Natural killer cell (primary cell): Measurements from ENCODE around the gene PALLD. TPM values are rescaled to one million over a fixed set of nuclear protein-coding genes. Genes with fewer than 3 reads are reported as not detected.

Source experiments
- ATAC-seq, 3 donors: fragments of 150-1000 bp in 2 of 3; fragments of 200-7000 bp in 1 of 3; cut with Tn5 transposase; 1 replicate in 1 of 3; 2 replicates in 2 of 3; pipeline ENCODE4 v1.10.0; 2021; ENCODE audit warnings: mild to moderate bottlenecking in 2 of 3, moderate library complexity in 2 of 3
- DNase-seq, 2 donors: peaks; one replicate each; pipeline versions ENCODE4 v3.0.0 to v3.0.0-alpha.2; 2013 to 2021; ENCODE audit warnings: mixed read lengths in 1 of 2
- H3K27ac ChIP-seq: one replicate; pipeline ENCODE4 v1.5.1; 2013; ENCODE audit warnings: mild to moderate bottlenecking, low read length
- H3K27me3 ChIP-seq: one replicate; pipeline ENCODE4 v1.6.1; 2013; ENCODE audit warnings: low read length; ENCODE audit not compliant: control insufficient read depth, insufficient read depth
- H3K36me3 ChIP-seq: one replicate; pipeline ENCODE4 v1.6.1; 2013; ENCODE audit warnings: low read length; ENCODE audit not compliant: control insufficient read depth, insufficient read depth
- H3K4me1 ChIP-seq: one replicate; pipeline ENCODE4 v1.6.1; 2013; ENCODE audit warnings: low read length; ENCODE audit not compliant: control insufficient read depth, insufficient read depth
- H3K4me3 ChIP-seq: one replicate; pipeline ENCODE4 v1.5.1; 2013; ENCODE audit warnings: low read length
- H3K9me3 ChIP-seq: one replicate; pipeline ENCODE4 v1.6.1; 2013; ENCODE audit warnings: low read length; ENCODE audit not compliant: control insufficient read depth, insufficient read depth
- H3K27ac Mint-ChIP-seq, 2 donors: one replicate each; pipeline ENCODE4 v1.8.0; 2022; ENCODE audit warnings: mild to moderate bottlenecking in 2 of 2, mixed read lengths in 2 of 2, moderate library complexity in 1 of 2
- H3K27me3 Mint-ChIP-seq, 2 donors: one replicate each; pipeline ENCODE4 v1.8.0; 2022; ENCODE audit warnings: low read depth in 2 of 2, mixed read lengths in 2 of 2
- H3K36me3 Mint-ChIP-seq: one replicate; pipeline ENCODE4 v1.8.0; 2022; ENCODE audit warnings: mixed read lengths
- H3K4me1 Mint-ChIP-seq, 2 donors: one replicate each; pipeline ENCODE4 v1.8.0; 2022; ENCODE audit warnings: mixed read lengths in 2 of 2
- H3K4me3 Mint-ChIP-seq: one replicate; pipeline ENCODE4 v1.8.0; 2022; ENCODE audit warnings: mild to moderate bottlenecking, moderate library complexity, mixed read lengths
- H3K9me3 Mint-ChIP-seq, 2 donors: one replicate each; pipeline ENCODE4 v1.8.0; 2022; ENCODE audit warnings: mixed read lengths in 2 of 2
- WGBS: methylation state at CpG from one replicate; pipeline ENCODE4 v1.1.7; 2013; ENCODE audit warnings: missing lambda C conversion rate; ENCODE audit not compliant: insufficient coverage; 5-methylcytosine and 5-hydroxymethylcytosine counted together
- intact Hi-C: fragments of 100-400 bp; cut with micrococcal nuclease; formaldehyde crosslinking; loops from one replicate; pipeline ENCODE4 v1.14.2; 2022
- total RNA-seq, 4 donors: library from RNA; stranded (reverse); fragments of 120-200 nt in 1 of 4; gene quantifications; one replicate each; pipeline versions ENCODE4 v1.2.3 to v1.2.4, GENCODE V29; 2013 to 2022
- TF ChIP-seq, protein P1 (sequence below): fragments of 200-600 bp; IDR thresholded peaks from one replicate; pipeline ENCODE4 v1.8.0; 2022; ENCODE audit warnings: antibody characterized with exemption

The PALLD gene
- total RNA-seq, 3 donors from 2014 or later (not counting 1 experiment from before 2014, with no cell fraction given) = 15.1 to 25.4 (median 22.8) TPM

DNA sequence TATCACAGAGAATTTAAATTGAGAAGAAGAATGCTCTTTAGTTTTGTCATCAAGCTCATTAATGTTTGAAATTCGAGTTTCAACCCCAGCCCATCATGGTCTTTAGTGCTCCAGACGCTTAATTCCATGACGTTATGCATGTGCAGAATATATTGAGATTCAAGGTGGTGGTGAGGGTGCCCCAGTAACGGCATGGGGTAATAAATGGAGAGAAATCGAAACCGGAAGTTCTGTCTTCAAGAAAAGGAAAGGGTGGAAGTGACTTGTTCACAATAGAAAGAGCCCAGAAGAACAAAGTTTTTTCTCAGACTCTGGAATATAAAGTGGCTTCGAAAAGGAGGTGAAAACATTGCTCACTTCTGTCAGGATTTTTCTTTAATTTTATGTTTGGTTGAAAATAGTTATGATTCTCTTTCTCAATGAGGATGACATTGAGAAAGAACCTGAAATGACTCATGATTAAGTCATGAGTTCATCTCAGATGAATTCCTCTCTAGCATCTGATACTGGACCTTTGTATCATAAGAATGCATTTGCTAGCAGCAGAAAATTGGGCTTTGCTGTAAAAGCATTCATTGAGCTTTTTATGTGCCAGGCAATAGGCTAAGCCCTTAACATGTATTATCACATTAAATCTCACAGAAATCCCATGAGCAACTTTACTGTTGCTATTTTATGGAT lies 15.8 kb upstream of the PALLD start:
- H3K9me3 ChIP-seq = no peaks in the 10 kb centered on the region
- TF ChIP-seq, protein P1, sequence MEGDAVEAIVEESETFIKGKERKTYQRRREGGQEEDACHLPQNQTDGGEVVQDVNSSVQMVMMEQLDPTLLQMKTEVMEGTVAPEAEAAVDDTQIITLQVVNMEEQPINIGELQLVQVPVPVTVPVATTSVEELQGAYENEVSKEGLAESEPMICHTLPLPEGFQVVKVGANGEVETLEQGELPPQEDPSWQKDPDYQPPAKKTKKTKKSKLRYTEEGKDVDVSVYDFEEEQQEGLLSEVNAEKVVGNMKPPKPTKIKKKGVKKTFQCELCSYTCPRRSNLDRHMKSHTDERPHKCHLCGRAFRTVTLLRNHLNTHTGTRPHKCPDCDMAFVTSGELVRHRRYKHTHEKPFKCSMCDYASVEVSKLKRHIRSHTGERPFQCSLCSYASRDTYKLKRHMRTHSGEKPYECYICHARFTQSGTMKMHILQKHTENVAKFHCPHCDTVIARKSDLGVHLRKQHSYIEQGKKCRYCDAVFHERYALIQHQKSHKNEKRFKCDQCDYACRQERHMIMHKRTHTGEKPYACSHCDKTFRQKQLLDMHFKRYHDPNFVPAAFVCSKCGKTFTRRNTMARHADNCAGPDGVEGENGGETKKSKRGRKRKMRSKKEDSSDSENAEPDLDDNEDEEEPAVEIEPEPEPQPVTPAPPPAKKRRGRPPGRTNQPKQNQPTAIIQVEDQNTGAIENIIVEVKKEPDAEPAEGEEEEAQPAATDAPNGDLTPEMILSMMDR = no peak
- Mint-ChIP-seq H3K9me3 (peaks cover 2 to 4% of the 10 kb centered on the region in 2 donors), H3K4me3 (peak overlapping the region; percentile 96), H3K36me3 (no peaks in the 10 kb centered on the region), H3K27me3 (peaks cover 9 to 16% of the 10 kb centered on the region in 2 donors), H3K4me1 (peaks cover 41 to 49% of the 10 kb centered on the region in 2 donors), H3K27ac (peak overlapping the region; percentile 97 to 100)
- peak overlapping the region; percentile 71 for H3K4me3 ChIP-seq
- DNase-seq = peak; percentile 28 to 86
- peak; percentile 50 to 77 (median 64) for ATAC-seq
- 0% methylated on average over 7 of the region's 7 CpGs for WGBS
- no peaks in the 10 kb centered on the region for H3K27me3 ChIP-seq
- intact Hi-C loops = loop anchor here (1.0 to 2.0 kb wide), 5 partner anchors 30 to 1140 kb away; partner anchors contain the start of genes CBR4, CLCN3, DDX60 and NEK1
- peaks cover 3% of the 10 kb centered on the region for H3K4me1 ChIP-seq
- peak overlapping the region; percentile 95 for H3K27ac ChIP-seq
- no peaks in the 10 kb centered on the region for H3K36me3 ChIP-seq

DNA sequence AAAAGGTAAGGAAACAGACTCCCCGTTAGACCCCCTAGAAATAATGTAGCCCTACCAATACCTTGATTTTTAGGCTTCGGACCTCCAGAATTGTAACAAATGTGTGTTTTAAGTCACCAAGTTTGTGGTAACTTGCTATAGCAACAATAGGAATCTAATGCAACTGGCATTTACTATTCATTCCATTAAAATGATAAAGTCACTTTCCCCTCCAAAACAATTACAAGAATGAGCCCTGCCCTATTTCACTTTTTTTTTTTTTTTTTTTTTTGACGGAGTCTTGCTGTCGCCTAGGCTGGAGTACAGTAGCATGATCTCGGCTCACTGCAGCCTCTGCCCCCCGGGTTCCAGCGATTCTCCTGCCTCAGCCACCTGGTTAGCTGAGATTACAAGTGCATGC lies 13.0 kb upstream of the PALLD start:
- Histone ChIP-seq H3K27me3 (no peaks in the 10 kb centered on the region), H3K4me3 (no peak overlapping the region), H3K36me3 (no peaks in the 10 kb centered on the region), H3K9me3 (no peaks in the 10 kb centered on the region), H3K27ac (no peak overlapping the region), H3K4me1 (peaks cover 3% of the 10 kb centered on the region)
- Mint-ChIP-seq H3K9me3 (peaks cover 2 to 4% of the 10 kb centered on the region in 2 donors), H3K4me1 (peaks cover 25 to 28% of the 10 kb centered on the region in 2 donors), H3K4me3 (no peak overlapping the region), H3K27me3 (peaks cover 16 to 21% of the 10 kb centered on the region in 2 donors), H3K27ac (no peak overlapping the region), H3K36me3 (no peaks in the 10 kb centered on the region)
- DNase-seq (no peak), ATAC-seq (no peak)
- TF ChIP-seq, protein P1 = no peak
- WGBS = 97% methylated on average over 7 of the region's 7 CpGs
- intact Hi-C loops = no loop called here

DNA sequence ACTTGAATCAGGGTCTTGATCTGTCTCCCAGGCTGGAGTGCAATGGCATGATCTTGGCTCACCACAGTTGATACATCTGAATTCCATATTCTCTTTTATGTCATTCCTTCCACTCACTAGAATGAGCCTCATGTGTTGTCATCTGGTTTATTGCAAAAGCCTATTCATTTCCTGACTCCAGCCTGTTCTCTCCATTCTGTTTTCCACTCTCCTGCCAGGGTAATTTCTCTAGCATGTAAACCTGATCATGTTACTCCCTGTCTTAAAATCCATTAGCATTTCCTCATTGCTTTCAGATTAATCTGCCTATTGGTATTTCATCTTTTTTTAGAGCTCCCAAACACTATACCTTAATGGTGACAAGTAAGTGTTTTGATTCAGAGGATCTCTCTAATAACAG lies 12.2 kb upstream of the PALLD start:
- no peak for ATAC-seq
- intact Hi-C loops = no loop called here
- no peak for DNase-seq
- H3K36me3 Mint-ChIP-seq = no peaks in the 10 kb centered on the region
- peaks cover 2 to 4% of the 10 kb centered on the region in 2 donors for H3K9me3 Mint-ChIP-seq
- no peak overlapping the region for H3K4me3 Mint-ChIP-seq
- TF ChIP-seq, protein P1 = no peak
- Histone ChIP-seq H3K27me3 (no peaks in the 10 kb centered on the region), H3K9me3 (no peaks in the 10 kb centered on the region), H3K4me1 (peaks cover under 1% of the 10 kb centered on the region), H3K36me3 (no peaks in the 10 kb centered on the region), H3K27ac (no peak overlapping the region), H3K4me3 (no peak overlapping the region)
- H3K4me1 Mint-ChIP-seq = peaks cover 19 to 22% of the 10 kb centered on the region in 2 donors
- no peak overlapping the region for H3K27ac Mint-ChIP-seq
- peaks cover 16 to 21% of the 10 kb centered on the region in 2 donors for H3K27me3 Mint-ChIP-seq
